ENCODE results near the gene NPTXR. TPM values are rescaled to one million over a fixed set of nuclear protein-coding genes. Genes with fewer than 3 reads are reported as not detected.

Gene NPTXR
- total and polyA plus RNA-seq, 2 donors (not counting 3 experiments of a cell fraction or from before 2014, with no cell fraction given) = 0.37 to 0.73 TPM

DNA sequence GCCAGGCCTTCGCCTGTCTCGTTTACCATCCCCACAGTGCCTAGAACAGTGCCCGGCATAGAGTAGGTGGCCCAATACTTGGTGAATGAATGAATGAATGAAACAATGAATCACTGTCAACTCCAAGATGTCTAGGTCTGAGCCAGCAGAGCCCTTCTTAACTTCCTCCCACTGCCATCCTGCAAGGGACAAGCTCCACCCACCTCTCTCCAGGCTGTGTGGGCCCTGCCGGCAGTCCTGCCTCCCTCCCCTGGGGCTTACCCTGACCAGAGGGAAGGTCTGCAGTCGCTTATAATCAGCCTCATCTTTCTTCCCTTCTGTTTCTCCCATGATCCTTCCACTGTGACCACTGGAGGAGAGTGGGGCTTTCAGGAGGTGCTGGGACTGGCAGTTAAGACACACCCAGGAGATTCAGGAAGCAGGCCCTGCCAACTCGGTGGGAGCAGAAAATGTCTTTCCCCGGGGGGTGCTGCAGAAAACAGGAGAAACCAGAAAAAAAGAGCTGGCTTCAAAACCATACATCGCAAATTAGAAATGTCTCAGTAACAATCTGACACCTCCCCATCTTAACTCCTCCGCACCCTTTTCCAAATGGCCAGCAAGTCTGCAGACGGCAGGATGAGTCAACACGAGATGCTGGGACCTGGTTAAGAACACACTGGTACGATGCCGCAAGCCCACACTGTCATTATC lies 61.3 kb downstream of the NPTXR start:
- H3K9me3 ChIP-seq (replicated peaks; ENCODE audit: control insufficient read depth, insufficient read depth, low read length) = no peaks in the 10 kb centered on the region
- no peaks in the 10 kb centered on the region for H3K27me3 ChIP-seq (ENCODE audit: control insufficient read depth in 2 of 2, insufficient read depth in 2 of 2, low read length in 2 of 2)
- TF ChIP-seq POLR2A (IDR thresholded peaks at IDR 0.05; ENCODE audit: low read depth, low read length) = no peak
- no peak for TF ChIP-seq POLR2AphosphoS5 (IDR thresholded peaks at IDR 0.05; ENCODE audit: insufficient read depth, low read depth, low read length)
- no peak for TF ChIP-seq MYC (IDR thresholded peaks at IDR 0.05; ENCODE audit: low read depth, low read length)
- TF ChIP-seq, protein P1, sequence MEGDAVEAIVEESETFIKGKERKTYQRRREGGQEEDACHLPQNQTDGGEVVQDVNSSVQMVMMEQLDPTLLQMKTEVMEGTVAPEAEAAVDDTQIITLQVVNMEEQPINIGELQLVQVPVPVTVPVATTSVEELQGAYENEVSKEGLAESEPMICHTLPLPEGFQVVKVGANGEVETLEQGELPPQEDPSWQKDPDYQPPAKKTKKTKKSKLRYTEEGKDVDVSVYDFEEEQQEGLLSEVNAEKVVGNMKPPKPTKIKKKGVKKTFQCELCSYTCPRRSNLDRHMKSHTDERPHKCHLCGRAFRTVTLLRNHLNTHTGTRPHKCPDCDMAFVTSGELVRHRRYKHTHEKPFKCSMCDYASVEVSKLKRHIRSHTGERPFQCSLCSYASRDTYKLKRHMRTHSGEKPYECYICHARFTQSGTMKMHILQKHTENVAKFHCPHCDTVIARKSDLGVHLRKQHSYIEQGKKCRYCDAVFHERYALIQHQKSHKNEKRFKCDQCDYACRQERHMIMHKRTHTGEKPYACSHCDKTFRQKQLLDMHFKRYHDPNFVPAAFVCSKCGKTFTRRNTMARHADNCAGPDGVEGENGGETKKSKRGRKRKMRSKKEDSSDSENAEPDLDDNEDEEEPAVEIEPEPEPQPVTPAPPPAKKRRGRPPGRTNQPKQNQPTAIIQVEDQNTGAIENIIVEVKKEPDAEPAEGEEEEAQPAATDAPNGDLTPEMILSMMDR (IDR thresholded peaks at IDR 0.05; ENCODE audit: extremely low read depth in 1 of 2, insufficient read depth in 1 of 2, low read depth in 1 of 2, low read length in 2 of 2) = no peak
- TF ChIP-seq FOS (IDR thresholded peaks at IDR 0.05; ENCODE audit: borderline replicate concordance, insufficient read depth, low read length) = no peak
- TF ChIP-seq EZH2 (IDR thresholded peaks at IDR 0.05; ENCODE audit: borderline replicate concordance, low read depth, low read length, severe bottlenecking) = no peak
- no peak for TF ChIP-seq JUN (IDR thresholded peaks at IDR 0.05; ENCODE audit: borderline replicate concordance, insufficient read depth, insufficient read length, low read depth)
- TF ChIP-seq, protein P2, sequence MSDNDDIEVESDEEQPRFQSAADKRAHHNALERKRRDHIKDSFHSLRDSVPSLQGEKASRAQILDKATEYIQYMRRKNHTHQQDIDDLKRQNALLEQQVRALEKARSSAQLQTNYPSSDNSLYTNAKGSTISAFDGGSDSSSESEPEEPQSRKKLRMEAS (IDR thresholded peaks at IDR 0.05; ENCODE audit: insufficient read depth, insufficient read length) = no peak
- TF ChIP-seq GATA2 (IDR thresholded peaks at IDR 0.05; ENCODE audit: insufficient read depth, insufficient read length, low read depth, low read length) = no peak
- POLR2A ChIA-PET = no interaction called here
- no peaks in the 10 kb centered on the region for H3K4me1 ChIP-seq (ENCODE audit: control insufficient read depth, extremely low read depth, insufficient read depth, low read length)
- CTCF ChIA-PET = interaction anchor here (0.9 to 6.2 kb wide), 2 partner anchors 15 to 19 kb away, joined by 3 to 82 read pairs; no protein-coding TSS in a partner anchor
- no peak overlapping the region for H3K4me3 ChIP-seq (replicated peaks in 1 of 3; ENCODE audit: insufficient read depth in 1 of 3, low read depth in 1 of 3, low read length in 3 of 3)
- no TSS peak for BruUV-seq (replicated peaks)
- no peak for DNase-seq (ENCODE audit: low read depth, low spot score)
- dilution Hi-C loops (cut with MboI; ENCODE audit: extremely low pct_ligation_motif_present, low sequenced_read_pairs) (no loop called here), intact Hi-C loops (cut with micrococcal nuclease) (no loop called here)
- no peak for FAIRE-seq
- H4K20me1 ChIP-seq (replicated peaks; ENCODE audit: control insufficient read depth, extremely low read depth, insufficient read depth, low read length) = no peaks in the 10 kb centered on the region
- H3K4me2 ChIP-seq (ENCODE audit: insufficient read depth, low read length) = no peak overlapping the region
- H3K79me2 ChIP-seq (ENCODE audit: control insufficient read depth, insufficient read depth, low read length) = no peaks in the 10 kb centered on the region
- H2AFZ ChIP-seq (ENCODE audit: low read depth, low read length) = no peak overlapping the region
- H3K36me3 ChIP-seq (ENCODE audit: control insufficient read depth in 2 of 2, extremely low read depth in 1 of 2, insufficient read depth in 2 of 2, low read length in 2 of 2) = no peaks in the 10 kb centered on the region
- H3K9me1 ChIP-seq (replicated peaks; ENCODE audit: control insufficient read depth, extremely low read depth, insufficient read depth, low read length) = no peaks in the 10 kb centered on the region
- no peak overlapping the region for H3K27ac ChIP-seq (ENCODE audit: insufficient read depth, low read depth, low read length)
- no peak overlapping the region for H3K9ac ChIP-seq (replicated peaks; ENCODE audit: extremely low read depth, insufficient read depth, low read length)
